ENCODE results near the gene TBC1D14.

Gene TBC1D14

GRCh38 chr4:7023486-7023885 lies 113.9 kb downstream of the TBC1D14 start:
- no peak for DNase-seq (ENCODE audit: low spot score)

GRCh38 chr4:7023901-7024300 lies 114.3 kb downstream of the TBC1D14 start:
- no peak for DNase-seq (ENCODE audit: low spot score)

DNA sequence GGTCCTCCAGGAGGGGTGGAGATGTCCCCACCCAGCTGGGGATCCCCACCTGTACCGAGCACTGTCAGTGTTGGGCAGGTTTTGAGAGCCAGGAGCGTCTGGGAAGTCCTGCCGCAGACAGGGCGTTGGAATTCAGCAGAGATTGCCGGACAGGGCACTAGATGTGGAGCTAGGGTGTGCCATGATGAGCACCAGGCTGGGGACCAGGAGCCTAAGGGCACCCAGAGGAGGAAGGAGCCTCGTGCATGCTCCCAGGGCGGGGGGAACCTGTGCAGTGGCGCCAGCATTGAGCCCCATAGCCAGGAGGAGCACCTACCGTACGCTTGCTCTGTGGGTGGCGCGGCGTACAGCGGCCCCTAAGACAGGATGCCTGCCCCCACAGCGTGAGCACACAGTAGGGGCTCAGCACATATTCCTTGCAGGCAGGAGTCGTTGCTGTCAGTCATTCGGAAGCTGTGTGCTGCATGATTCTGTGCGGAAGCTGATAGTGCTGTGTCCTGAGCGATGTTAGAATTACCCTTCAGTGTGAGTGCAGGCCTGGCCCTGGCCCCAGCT lies 114.8 kb downstream of the TBC1D14 start:
- DNase-seq (ENCODE audit: low spot score), result no peak

GRCh38 chr4:7025040-7025602 lies 115.5 kb downstream of the TBC1D14 start:
- DNase-seq (ENCODE audit: low spot score), result no peak

DNA sequence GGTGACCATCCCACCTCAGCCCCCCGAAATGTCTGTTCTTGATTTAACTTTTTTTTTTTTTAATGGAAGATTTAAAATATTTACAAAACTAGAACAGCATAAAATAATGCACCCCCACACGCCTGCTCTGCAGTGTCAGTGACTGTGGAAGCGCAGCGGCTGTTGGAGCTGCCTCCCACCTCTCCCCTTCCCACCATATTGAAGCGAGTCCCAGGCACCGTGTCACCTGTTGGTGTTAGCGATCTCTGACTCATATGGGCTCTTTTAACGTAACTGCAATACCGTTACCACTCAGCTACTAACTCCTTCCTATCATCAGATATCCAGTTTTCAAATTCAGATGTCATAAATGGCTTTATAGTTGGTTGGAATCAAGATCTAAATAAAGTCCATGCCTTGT lies 116.5 kb downstream of the TBC1D14 start:
- no peak for DNase-seq (ENCODE audit: low spot score)

- no peak for DNase-seq (ENCODE audit: low spot score)
Observed at GRCh38 chr4:7027284-7027683, 117.7 kb downstream of the TBC1D14 start.

DNA sequence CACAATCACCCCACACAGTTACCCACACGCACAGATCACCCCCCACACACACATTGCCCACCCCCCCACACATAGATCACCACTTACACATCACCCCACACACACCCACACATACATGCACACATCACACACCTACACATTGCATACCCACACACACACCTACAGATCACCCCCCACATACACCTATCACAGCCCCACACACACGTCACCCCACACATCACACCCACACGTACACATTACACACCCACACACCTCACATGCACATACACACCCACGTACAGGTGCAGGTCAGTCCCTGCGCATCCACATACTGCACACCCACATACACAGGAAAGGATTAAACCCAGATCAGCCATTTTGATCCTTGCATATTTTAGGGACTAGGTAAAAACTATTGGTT lies 118.3 kb downstream of the TBC1D14 start:
- DNase-seq (ENCODE audit: low spot score), result no peak

DNA sequence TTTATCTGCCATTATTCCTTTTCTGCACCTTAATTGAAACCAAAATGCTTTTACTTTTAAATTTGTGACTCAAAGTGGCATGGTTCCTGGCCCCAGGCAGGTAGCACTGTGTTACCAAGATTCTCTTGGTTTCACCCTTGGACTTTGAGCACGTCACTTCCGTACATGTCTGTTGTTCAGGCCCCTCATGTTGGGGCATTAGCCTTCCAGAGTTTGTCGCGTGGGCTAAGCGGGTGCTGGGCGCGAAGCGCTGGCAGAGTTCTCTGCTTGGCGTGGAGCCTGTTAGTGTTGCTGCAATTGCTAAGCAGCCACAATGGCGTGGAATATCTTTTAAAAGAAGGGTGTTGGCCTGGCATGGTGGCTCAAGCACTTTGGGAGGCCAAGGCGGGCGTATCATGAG lies 119.6 kb downstream of the TBC1D14 start:
- DNase-seq (ENCODE audit: low spot score), result no peak

- no peak for DNase-seq (ENCODE audit: low spot score)
Observed at GRCh38 chr4:7029921-7030320, 120.3 kb downstream of the TBC1D14 start.

DNA sequence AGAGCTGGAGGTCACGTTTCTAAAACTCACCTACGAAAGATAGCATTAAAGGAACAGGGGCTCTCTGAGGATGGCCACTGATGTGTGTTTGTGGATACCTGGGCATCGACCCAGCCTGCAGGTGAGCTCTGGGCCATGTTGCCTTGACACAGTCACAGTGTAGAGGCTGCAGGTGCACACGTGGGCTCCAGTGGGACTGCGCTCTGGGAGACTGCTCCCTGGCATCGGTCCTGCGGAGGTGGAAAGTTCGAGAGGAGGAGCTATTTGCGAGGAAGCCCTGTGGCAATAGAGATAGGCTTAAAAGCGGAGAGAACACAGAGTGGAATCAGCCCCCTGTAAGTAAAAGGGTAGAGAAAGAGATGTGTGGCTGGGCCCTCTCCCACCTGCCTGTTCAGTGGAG lies 121.2 kb downstream of the TBC1D14 start:
- no peak for DNase-seq (ENCODE audit: low spot score)

GRCh38 chr4:7031558-7032449 lies 122.2 kb downstream of the TBC1D14 start:
- DNase-seq (ENCODE audit: low spot score), result no peak

- DNase-seq (ENCODE audit: low spot score), result no peak
Observed at GRCh38 chr4:7032596-7032995, 123.0 kb downstream of the TBC1D14 start.

DNA sequence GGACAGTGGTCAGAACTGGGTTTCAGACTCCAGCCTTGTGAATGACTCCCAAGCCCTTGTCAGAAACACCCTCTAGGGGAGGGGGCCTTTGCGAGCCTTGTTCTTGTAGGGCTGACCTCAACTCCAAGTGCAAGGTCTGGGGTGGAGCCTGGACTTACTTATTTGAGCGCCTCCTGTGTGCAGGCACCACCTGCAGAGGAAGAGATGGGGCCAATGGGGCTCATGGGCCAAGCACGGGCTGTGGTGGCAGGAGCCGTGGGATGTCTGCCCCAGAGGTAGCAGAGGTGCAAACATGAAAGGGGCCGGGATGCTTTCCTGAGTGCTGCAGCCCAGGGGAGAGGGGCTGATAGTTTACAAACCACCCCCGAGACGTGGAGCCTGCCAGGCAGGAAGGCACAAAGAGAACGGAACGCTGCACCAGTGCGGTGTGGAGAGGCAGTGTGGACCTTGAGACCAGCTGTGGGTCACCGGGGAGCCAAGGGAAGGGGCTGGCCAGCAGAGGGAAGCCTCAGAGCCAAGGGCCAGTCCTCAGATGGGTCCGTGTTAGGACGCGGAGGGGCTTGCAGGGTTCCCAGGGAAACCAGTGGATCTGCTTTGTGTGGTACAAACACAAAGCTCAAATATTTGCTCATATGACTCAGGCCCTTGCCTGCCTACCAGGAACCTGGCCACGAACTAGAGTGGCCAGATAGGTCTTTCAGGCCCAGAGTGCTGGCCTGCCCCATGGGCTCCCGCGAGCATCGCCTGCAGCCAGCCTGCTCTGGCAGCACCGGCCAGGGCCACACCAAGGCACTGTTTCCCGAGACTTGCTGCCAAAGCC lies 124.8 kb downstream of the TBC1D14 start:
- no peak for DNase-seq (ENCODE audit: low spot score)

DNA sequence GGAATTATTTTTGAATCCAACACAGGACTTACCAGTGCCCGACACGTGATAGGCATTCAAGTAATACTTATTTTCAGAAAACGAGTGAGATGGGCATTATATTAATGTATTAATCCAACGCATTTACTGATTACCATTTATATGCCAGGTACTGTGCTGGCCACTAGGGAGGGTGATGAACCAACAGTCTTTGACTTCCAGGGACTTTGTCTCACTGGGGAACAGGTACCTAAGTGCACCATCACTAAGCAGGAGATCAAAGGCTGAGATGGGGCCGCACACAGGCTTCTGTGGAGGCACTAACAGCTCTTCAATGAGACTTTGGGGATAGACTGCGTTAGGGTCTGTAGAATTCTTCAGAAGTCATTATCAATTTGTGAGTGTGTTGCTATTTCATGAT lies 127.8 kb downstream of the TBC1D14 start:
- DNase-seq (ENCODE audit: low spot score), result no peak

DNA sequence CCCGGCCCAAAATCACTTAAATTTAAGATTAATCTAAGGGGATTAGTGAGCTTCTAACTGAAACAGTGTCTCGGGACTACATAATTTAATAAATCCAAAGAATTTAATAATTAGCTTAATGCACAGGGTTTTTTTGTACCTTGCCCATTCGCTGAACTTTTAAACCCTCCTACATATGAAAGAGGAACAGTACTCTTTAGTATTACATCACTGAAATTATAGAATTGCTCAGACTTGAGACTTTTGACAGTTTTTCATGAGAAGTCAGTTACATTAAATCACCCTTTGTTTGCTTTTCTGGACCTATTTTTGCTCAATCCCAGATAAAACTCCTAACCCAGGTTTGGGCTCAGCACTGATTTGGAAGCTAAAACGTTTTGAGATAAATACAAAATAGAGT lies 131.1 kb downstream of the TBC1D14 start:
- DNase-seq (ENCODE audit: low spot score), result no peak

DNA sequence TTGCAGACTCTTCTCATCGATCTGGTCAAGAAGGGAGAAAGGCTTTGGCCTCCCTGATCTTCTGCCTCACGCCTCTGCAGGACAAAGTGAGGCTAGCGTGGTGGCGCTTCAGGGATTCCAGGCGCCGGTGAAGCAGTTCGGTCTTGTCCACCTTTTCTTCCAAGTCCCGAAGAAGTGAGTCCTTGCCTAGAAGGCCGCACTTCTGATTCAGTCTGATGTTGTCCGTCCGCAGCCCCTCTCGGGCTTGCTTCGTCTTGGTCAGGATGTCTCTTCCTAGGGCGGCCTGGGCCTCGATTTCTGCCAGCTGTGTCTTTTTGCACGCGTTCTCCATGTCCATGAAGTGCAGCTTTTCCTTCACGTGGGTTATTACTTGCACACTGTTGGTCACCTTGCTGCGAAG lies 131.6 kb downstream of the TBC1D14 start:
- no peak for DNase-seq (ENCODE audit: low spot score)

DNA sequence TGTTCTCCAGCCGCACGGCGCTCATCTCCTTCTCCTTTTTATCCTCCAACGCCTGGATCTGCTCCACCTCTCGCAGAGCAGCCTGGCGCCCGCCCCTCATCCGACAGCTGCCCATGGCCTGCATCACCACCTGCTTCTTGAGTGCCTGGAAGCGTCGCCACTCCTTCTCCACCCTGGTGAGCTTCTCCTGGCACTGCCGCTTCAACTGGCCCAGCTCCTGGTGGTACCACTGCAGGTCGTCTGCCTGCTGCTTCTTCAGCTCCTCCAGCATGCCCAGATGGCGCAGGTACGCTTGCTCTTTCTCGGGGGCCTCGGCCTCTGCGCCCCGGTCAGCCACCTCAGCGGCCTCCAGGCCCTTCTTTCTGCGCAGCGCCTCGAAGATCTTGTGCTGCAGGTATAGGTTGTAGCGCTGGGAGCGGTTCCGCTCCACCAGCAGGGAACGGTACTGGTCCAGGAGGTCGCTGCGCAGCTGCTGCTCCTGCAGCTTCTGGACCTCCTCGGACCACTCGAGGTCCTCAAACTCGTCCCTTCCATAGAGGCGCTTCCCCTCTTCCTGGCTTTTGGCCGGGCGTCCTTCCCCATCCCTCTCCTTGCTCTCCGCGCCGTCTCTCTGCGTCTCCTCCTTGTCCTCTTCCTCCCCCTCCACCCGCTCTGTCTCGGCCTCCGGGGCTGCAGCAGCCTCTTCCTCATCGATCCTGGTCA lies 132.3 kb downstream of the TBC1D14 start:
- no peak for DNase-seq (ENCODE audit: low spot score)

DNA sequence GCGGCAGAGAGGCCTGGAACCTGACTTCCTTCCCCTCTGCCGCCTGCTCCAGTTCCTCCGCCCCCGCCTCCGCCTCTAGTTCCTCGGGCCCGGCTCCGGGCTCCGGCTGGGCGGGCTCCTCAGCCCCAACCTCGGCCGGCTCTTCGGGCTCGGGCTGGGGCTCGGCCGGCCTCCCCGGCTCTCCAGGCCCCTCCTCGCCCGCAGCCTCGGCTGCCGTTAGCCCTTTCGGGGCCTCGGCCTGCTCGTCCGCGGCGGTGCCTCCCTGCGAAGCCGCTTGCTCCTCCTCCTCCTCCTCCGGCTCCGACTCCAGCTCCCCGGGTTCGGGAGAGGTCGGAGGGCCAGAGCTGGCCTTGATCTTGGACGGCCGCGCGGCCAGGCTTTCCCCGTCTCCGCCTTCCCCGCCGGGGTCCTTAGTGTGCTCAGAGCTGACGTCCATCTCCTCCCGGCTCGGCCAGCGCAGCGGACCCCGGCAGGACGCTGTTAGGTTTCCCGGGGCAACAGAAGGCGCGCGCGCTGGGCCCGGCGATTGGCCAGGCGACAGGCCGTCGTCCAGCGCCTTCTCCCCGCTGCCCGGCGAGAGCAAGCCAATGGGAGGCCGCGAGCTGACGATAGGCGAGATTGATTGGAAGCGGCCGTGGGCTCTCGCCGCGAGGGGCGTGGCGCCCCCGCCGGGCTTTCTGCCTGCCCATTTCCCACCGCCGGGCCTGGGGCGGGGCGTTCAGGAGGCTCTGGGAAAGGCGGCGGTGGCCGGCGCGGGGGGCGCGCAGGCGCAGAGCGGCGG lies 133.1 kb downstream of the TBC1D14 start:
- DNase-seq (ENCODE audit: low spot score), result peak; percentile 95

- DNase-seq (ENCODE audit: low spot score), result peak; percentile 63
Observed at GRCh38 chr4:7043284-7044136, 133.9 kb downstream of the TBC1D14 start, which contains the start of gene TADA2B. TADA2B (plus strand) TSS chr4:7043372; CDS start chr4:7043580, 208 bp downstream.
